Esophagus squamous epithelium (tissue), 5 donors: ENCODE measurements around the gene BEND7. TPM values are rescaled to one million over a fixed set of nuclear protein-coding genes. Genes with fewer than 3 reads are reported as not detected.

ENCODE experiments used
- DNase-seq: peaks from one replicate; lab custom pipeline; 2025; lab: John Stamatoyannopoulos, UW
- H3K27ac ChIP-seq, 4 donors: fragments of 200-600 bp; sonication (generic); one replicate each; pipeline ENCODE4 v1.5.1; 2016 to 2019; ENCODE audit warnings: mild to moderate bottlenecking in 1 of 4
- H3K27me3 ChIP-seq, 4 donors: fragments of 200-600 bp; sonication (generic); 1 replicate in 3 of 4; 2 replicates in 1 of 4; pipeline versions ENCODE4 v1.5.1 to v1.6.0; 2017 to 2021; ENCODE audit warnings: antibody characterized with exemption in 1 of 4
- H3K36me3 ChIP-seq, 3 donors: fragments of 200-600 bp; sonication (generic); one replicate each; pipeline ENCODE4 v1.5.1; 2016 to 2019
- H3K4me1 ChIP-seq, 3 donors: fragments of 200-600 bp; sonication (generic); one replicate each; pipeline ENCODE4 v1.5.1; 2017 to 2019
- H3K4me3 ChIP-seq, 4 donors: fragments of 200-600 bp; sonication (generic); 1 replicate in 3 of 4; 2 replicates in 1 of 4; pipeline ENCODE4 v1.5.1; 2016 to 2019; ENCODE audit warnings: mild to moderate bottlenecking in 2 of 4, moderate library complexity in 1 of 4
- H3K9me3 ChIP-seq, 3 donors: fragments of 200-600 bp; sonication (generic); one replicate each; pipeline ENCODE4 v1.5.1; 2016 to 2019
- CTCF ChIP-seq, 6 experiments: fragments of 450-650 bp in 4 of 6; fragments of 200-600 bp in 2 of 6; sonication (generic) in 2 of 6; IDR thresholded peaks; one replicate each; pipeline ENCODE4 v1.5.1; 2016 to 2019; ENCODE audit warnings: antibody characterized with exemption in 6 of 6, mild to moderate bottlenecking in 4 of 6, moderate library complexity in 4 of 6
- POLR2A ChIP-seq, 4 donors: fragments of 450-650 bp; IDR thresholded peaks; one replicate each; pipeline ENCODE4 v1.6.1; 2017; ENCODE audit warnings: antibody characterized with exemption in 4 of 4, mild to moderate bottlenecking in 4 of 4, moderate library complexity in 3 of 4
- WGBS, 2 donors: methylation state at CpG; one replicate each; pipeline ENCODE4 v1.1.5; 2018; 5-methylcytosine and 5-hydroxymethylcytosine counted together
- intact Hi-C: fragments of 100-400 bp; cut with DNase I; formaldehyde crosslinking; loops from one replicate; pipeline ENCODE4 v1.15.0; 2022
- total RNA-seq, 4 donors: library from RNA; depleted of rRNA; stranded (reverse); fragments of >200 nt; gene quantifications; one replicate each; pipeline ENCODE4 v1.1.0, GENCODE V29; 2016
- donor health status: DM: yes; HTN: yes; CAD: no.

Gene BEND7
- 1 to 10 TPM in 3 of 4 donors, under 1 TPM in 1; 0.70 to 6.7 (median 2.8) TPM for total RNA-seq

DNA sequence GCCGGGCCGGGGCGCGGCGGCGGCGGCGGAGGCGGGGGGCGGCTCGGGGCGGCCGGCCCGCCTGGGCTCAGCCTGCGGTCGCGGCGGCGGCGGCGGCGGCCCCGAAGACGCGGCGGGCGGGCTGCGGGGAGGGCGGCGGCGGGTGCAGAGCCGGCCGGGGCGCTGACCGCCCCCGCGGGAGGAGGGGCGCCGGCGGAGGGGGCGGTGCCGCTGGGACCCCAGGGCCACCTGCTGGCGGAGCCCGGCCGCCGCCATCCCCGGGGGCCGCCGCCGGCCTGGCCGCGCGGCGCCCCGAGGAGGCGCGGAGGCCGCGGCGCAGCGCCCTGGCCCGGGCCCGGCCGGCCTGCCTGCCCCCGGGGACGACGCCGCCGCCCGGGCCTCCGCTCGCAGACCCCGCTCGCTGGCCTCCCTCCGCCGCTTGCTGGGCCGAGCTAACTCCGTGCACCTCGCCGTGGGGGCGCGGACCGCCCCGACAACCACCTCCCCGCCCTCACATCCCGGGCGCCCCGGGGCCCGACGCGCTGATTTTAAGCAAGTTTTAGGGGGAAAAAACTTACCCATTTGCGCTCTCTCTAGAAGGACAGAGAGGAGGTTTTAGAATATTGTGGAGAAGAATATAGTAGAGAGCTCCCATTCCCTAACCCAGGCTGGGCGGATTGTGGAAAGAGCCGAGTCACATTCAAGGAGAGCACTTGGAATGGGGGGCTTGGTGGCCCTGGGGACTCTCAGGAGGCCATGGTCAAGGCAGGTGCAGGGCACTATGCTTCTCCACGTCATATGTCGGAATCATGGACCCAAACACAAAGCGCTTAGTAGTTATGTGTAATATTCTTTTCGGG lies at the start of gene BEND7:
Gene BEND7, minus strand, starts transcription at position 140 of the 839 bp plus-strand sequence. CDS start 481 bp downstream, outside the sequence.
- no peak for TF ChIP-seq POLR2A (IDR thresholded peaks at IDR 0.05)
- no peak for TF ChIP-seq CTCF (IDR thresholded peaks at IDR 0.05)
- Histone ChIP-seq H3K4me3 (peak within 1 kb of the TSS; percentile 25 to 75 (median 55)), H3K4me1 (peaks cover 4 to 27% (median 7%) of the 10 kb centered on the region in 3 donors), H3K36me3 (no peaks in the 10 kb centered on the region), H3K9me3 (no peaks in the 10 kb centered on the region), H3K27me3 (peaks cover 0 to 35% (median 0%) of the 10 kb centered on the region in 4 donors), H3K27ac (peak within 1 kb of the TSS; percentile 65 to 85 (median 78))
- DNase-seq = no peak
- intact Hi-C loops = no loop called here
- 25 to 57% methylated on average over 1 to 7 of the region's 98 CpGs for WGBS, 2 donors

- intact Hi-C loops = no loop called here
- Histone ChIP-seq H3K9me3 (no peaks in the 10 kb centered on the region), H3K4me3 (no peak overlapping the region), H3K27ac (no peak overlapping the region), H3K27me3 (peaks cover 0 to 12% (median 0%) of the 10 kb centered on the region in 4 donors), H3K4me1 (no peaks in the 10 kb centered on the region), H3K36me3 (no peaks in the 10 kb centered on the region)
- 63 to 68% methylated on average over 4 of the region's 4 CpGs for WGBS, 2 donors
- TF ChIP-seq POLR2A (IDR thresholded peaks at IDR 0.05) (no peak), CTCF (IDR thresholded peaks at IDR 0.05) (no peak)
- DNase-seq = no peak
Measured at GRCh38 chr10:13573960-13574359, 45.1 kb upstream of the BEND7 start.

GRCh38 chr10:13571541-13571940 lies 42.7 kb upstream of the BEND7 start:
- no peak for DNase-seq
- 52 to 76% methylated on average over 4 to 5 of the region's 5 CpGs for WGBS, 2 donors
- intact Hi-C loops = no loop called here
- peaks cover 0 to 12% (median 0%) of the 10 kb centered on the region in 4 donors for H3K27me3 ChIP-seq
- no peak overlapping the region for H3K4me3 ChIP-seq
- no peaks in the 10 kb centered on the region for H3K36me3 ChIP-seq
- no peaks in the 10 kb centered on the region for H3K4me1 ChIP-seq
- no peaks in the 10 kb centered on the region for H3K9me3 ChIP-seq
- no peak for TF ChIP-seq CTCF (IDR thresholded peaks at IDR 0.05)
- TF ChIP-seq POLR2A (IDR thresholded peaks at IDR 0.05) = no peak
- no peak overlapping the region for H3K27ac ChIP-seq

DNA sequence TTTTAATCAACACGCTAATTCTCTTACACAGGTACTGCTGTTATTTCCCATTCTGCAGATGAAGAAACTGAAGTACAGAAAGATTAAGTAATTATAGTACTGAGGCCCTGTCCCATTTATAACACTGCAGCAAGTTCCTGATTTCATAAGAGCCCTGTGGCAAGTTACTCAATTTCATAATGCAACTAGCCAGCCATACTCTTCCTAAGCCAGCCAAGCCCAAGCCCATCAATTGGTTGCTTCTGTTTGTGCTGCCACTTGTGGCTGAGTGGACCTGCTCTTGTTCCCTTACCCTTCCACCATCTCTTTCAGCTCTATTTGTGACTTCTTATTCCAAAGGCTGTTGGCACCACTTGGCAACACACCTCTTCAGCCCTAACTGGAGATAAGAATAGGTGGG lies 38.2 kb upstream of the BEND7 start:
- no peaks in the 10 kb centered on the region for H3K4me1 ChIP-seq
- H3K9me3 ChIP-seq = no peaks in the 10 kb centered on the region
- intact Hi-C loops = no loop called here
- H3K4me3 ChIP-seq = no peak overlapping the region
- no peak for DNase-seq
- no peak overlapping the region for H3K27ac ChIP-seq
- no peaks in the 10 kb centered on the region for H3K36me3 ChIP-seq
- 71 to 83% methylated on average over 1 of the region's 1 CpG for WGBS, 2 donors
- peaks cover 0 to 4% (median 0%) of the 10 kb centered on the region in 4 donors for H3K27me3 ChIP-seq
- TF ChIP-seq CTCF (IDR thresholded peaks at IDR 0.05) (no peak), POLR2A (IDR thresholded peaks at IDR 0.05) (no peak)

GRCh38 chr10:13564576-13564975 lies 35.8 kb upstream of the BEND7 start:
- no peak for TF ChIP-seq POLR2A (IDR thresholded peaks at IDR 0.05)
- no peak for TF ChIP-seq CTCF (IDR thresholded peaks at IDR 0.05)
- no peak for DNase-seq
- H3K27me3 ChIP-seq = no peaks in the 10 kb centered on the region
- no peak overlapping the region for H3K4me3 ChIP-seq
- intact Hi-C loops = no loop called here
- no peaks in the 10 kb centered on the region for H3K4me1 ChIP-seq
- H3K27ac ChIP-seq = no peak overlapping the region
- H3K36me3 ChIP-seq = no peaks in the 10 kb centered on the region
- WGBS, 2 donors = 75 to 94% methylated on average over 3 of the region's 3 CpGs
- H3K9me3 ChIP-seq = no peaks in the 10 kb centered on the region
